ENCODE measurements around the gene DNAJC6.
"Not testable (repeated sequence)": the region's sequence is repeated elsewhere in the genome, so short reads cannot be mapped to it uniquely, and the experiment has no call there.

The DNAJC6 gene

DNA sequence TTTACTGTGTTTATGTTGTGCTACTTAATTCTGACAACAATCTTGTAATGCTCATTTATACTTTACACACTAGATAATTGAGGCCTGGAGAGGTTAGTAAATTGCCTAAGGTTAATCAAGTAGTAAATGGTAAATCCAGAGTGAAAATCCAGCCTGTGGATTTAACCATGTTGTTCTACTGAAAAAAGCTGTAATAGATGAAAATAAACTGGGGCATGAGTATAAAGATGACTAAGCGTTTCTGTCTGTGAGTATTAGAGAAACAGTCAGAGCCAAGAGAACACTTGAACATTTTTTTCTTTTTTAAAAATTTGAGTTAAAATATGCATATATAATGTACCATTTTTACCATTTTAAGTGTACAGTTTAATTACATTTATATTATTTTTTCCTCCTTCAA, 63.2 kb downstream of the DNAJC6 start:
- no peak for TF ChIP-seq ZFX (IDR thresholded peaks at IDR 0.05)
- no peak for TF ChIP-seq CTCF (conservative IDR thresholded peaks at IDR 0.05)
- H3K27ac ChIP-seq: no peak overlapping the region

- TF ChIP-seq ZFX (IDR thresholded peaks at IDR 0.05): no peak
- TF ChIP-seq CTCF (conservative IDR thresholded peaks at IDR 0.05): no peak
- no peak overlapping the region for H3K27ac ChIP-seq
These were observed 68.3 kb downstream of the DNAJC6 start for GRCh38 chr1:65377496-65378246.

DNA sequence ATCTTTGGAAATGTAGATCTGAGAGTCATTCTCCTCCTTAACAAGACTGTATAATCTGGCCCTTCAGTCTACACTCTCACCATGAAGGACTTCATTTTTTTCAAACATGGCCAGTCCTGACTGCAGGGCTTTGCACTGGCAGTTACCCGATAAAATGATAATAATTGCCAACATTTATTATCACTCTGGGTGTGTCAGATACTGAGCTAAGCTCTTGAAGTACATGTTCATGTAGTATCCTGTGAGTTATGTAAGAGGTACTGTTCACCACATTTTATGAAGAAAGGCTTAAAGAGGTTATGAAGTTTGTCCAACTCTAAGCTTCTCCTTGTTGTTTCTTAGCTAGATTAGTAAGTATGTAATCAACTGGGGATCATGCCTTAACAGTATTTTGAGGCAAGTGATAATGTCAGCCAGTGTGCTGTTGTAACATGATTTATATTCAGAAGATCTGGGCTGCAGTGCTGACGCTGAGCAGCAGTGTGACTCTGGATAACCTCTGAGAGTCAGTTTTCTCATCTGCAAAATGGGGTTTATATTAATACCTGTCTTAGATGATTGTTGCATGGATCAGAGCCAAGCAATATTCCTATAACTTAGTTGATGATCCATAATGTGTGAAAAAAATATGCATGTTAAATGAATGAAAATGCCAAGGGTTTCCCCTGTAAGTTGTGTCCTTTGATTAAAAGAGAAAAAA, 69.1 kb downstream of the DNAJC6 start:
- no peak overlapping the region for H3K27ac ChIP-seq
- no peak for TF ChIP-seq CTCF (conservative IDR thresholded peaks at IDR 0.05)
- TF ChIP-seq ZFX (IDR thresholded peaks at IDR 0.05): no peak

DNA sequence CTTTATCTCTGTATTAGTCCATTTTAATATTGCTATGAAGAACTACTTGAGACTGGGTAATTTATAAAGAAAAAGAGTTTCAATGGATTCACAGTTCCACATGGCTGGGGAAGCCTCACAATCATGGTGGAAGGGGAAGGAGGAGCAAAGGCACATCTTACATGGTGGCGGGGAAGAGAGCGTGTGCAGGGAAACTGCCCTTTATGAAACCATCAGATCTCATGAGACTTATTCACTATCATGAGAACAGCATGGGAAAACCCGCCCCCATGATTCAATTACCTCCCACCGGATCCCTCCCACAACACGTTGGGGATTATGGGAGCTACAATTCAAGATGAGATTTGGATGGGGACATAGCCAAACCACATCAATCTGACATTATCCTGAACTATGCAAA, 75.1 kb downstream of the DNAJC6 start:
- H3K27ac ChIP-seq: not testable (repeated sequence)

DNA sequence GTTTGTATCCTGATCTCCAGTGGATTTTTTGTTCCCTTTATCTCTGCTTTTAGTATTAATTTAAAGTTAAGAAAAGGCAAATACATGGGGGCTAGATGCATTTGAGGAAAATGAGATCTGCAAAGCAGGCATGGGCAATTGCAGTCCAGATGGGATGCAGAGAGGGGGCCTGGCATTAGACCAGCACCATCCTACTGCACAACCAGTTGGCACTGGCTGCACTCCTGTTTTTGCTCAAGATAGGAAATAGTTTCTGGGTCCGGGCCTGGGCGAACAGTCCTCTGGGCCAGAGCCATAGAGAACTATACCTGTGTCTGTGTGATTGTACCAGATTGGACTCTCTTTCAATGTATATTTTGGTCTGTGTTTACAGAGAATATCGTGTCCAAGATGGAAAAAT, 77.1 kb downstream of the DNAJC6 start:
- TF ChIP-seq ZFX (IDR thresholded peaks at IDR 0.05) (no peak), CTCF (conservative IDR thresholded peaks at IDR 0.05) (no peak)
- H3K27ac ChIP-seq: no peak overlapping the region

DNA sequence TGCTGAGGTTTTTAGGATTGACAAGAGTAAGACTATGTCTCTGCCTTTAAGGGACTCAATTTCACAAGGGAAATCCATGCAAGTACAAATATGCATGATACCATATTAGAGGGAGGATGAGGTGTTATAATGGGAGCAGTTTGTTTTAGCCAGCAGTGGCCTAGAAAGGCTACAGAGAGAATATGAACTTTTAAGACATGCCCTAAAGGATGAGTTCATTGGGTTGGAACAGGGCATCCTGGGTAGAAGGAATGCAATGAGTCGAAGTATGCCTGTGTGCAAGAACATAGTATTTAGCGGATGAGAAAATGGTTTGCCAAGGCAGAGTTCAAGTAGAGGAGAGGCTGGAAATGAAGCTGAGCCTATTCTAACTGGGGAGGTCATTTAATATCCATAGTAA, 78.5 kb downstream of the DNAJC6 start:
- no peak for TF ChIP-seq ZFX (IDR thresholded peaks at IDR 0.05)
- no peak for TF ChIP-seq CTCF (conservative IDR thresholded peaks at IDR 0.05)
- H3K27ac ChIP-seq: no peak overlapping the region

DNA sequence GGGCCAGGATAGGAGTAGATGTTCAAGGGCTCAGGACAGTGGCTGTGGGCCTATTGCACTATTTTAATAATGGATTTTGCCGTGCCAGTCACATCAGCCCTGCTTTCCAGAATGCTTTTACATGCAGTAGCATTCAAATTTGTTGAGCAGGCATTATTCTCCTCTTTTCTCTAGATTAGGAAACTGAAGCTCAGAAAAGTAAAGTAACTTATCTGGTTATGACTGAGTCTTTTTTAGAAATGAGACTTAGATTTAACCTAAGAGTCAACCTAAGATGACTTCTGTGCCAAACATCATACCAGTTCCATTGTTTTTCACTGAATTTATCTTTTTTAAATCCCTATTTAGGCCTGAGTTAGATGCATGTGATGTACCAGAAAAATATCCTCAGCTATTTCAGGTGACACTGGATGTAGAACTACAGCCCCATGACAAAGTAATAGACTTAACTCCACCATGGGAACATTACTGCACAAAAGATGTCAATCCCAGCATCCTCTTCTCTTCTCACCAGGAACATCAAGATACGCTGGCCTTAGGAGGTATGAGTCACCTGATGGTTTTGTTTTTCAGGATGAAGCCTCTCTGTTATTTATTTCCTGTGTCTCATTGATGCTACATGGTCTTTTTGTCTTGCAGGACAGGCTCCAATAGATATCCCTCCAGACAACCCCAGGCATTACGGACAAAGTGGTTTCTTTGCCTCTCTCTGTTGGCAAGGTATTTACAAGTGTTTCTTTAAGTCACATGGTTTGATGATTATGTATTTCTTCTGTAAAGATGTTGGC, 79.8 kb downstream of the DNAJC6 start:
- H3K27ac ChIP-seq: no peak overlapping the region

More for the DNA sequence above, 79.8 kb downstream of the DNAJC6 start:
- TF ChIP-seq CTCF (conservative IDR thresholded peaks at IDR 0.05) (no peak), ZFX (IDR thresholded peaks at IDR 0.05) (no peak)
